HCT116 (cell line): ENCODE data around the gene ZBBX. TPM values are rescaled to one million over a fixed set of nuclear protein-coding genes. Genes with fewer than 3 reads are reported as not detected.

ENCODE experiments used
- ATAC-seq: fragments of 200-7000 bp; cut with Tn5 transposase; 2 replicates; pipeline ENCODE4 v1.9.1; 2020; ENCODE audit warnings: mild to moderate bottlenecking, moderate library complexity
- BruUV-seq: library from RNA; stranded (reverse); fragments of 400-500 nt; replicated peaks from 2 replicates; lab custom pipeline; 2021; lab: Mats Ljungman, UMichigan
- CTCF ChIA-PET: fragments of 300-600 bp; sonication (Branson Sonifier 250); formaldehyde crosslinking; loops from one replicate; lab custom pipeline; 2021; ENCODE audit warnings: antibody characterized with exemption; lab: Charles Lee
- POLR2A ChIA-PET: fragments of 300-600, 350-600 bp; sonication (Branson Sonifier 250); formaldehyde crosslinking; loops from one replicate; lab custom pipeline; 2021; ENCODE audit warnings: antibody characterized with exemption; lab: Charles Lee
- RAD21 ChIA-PET, 2 experiments: fragments of 300-600 bp; sonication (Branson Sonifier 250); formaldehyde crosslinking; loops; one replicate each; lab custom pipeline; 2023; ENCODE audit warnings: low total read pairs in 2 of 2; ENCODE audit not compliant: uncharacterized antibody in 2 of 2, unreplicated experiment in 2 of 2, low non-redundant PET in 1 of 2; lab: Charles Lee
- DNase-seq: peaks from one replicate; pipeline ENCODE4 v3.0.0-alpha.2; 2010; ENCODE audit warnings: low read depth, low spot score
- H2AFZ ChIP-seq: fragments of 200-600 bp; shearing (Covaris generic), sonication (generic); 2 replicates; pipeline ENCODE4 v1.6.1; 2017; ENCODE audit warnings: low read depth, mixed run types, mixed read lengths, antibody characterized with exemption, low read length; ENCODE audit not compliant: poor library complexity, severe bottlenecking
- H3K27ac ChIP-seq: 2 replicates; pipeline ENCODE4 v1.5.1; 2012; ENCODE audit warnings: low read depth, low read length
- H3K27me3 ChIP-seq: fragments of 200-600 bp; sonication (generic); 2 replicates; pipeline ENCODE4 v1.6.1; 2016; ENCODE audit warnings: mixed run types, low read length, mixed read lengths; ENCODE audit not compliant: insufficient read depth
- H3K36me3 ChIP-seq, 2 experiments: fragments of 200-500 bp in 1 of 2; fragments of 200-600 bp in 1 of 2; sonication (Bioruptor generic) in 1 of 2; sonication (generic) in 1 of 2; 2 replicates each; pipeline versions ENCODE4 v1.5.1 to v1.6.1; 2014 to 2016; ENCODE audit warnings: low read length in 2 of 2, inconsistent platforms in 1 of 2, mixed read lengths in 1 of 2, mixed run types in 1 of 2; ENCODE audit not compliant: insufficient read depth in 2 of 2, control insufficient read depth in 1 of 2
- H3K4me1 ChIP-seq, 2 experiments: fragments of 200-600 bp in 1 of 2; sonication (generic) in 1 of 2; 2 replicates each; pipeline versions ENCODE4 v1.5.1 to v1.6.1; 2012 to 2017; ENCODE audit warnings: low read length in 2 of 2, inconsistent platforms in 1 of 2, mild to moderate bottlenecking in 1 of 2, mixed read lengths in 1 of 2, mixed run types in 1 of 2, moderate library complexity in 1 of 2; ENCODE audit not compliant: insufficient read depth in 2 of 2, control insufficient read depth in 1 of 2
- H3K4me2 ChIP-seq: fragments of 200-600 bp; sonication (generic); 2 replicates; pipeline ENCODE4 v1.6.1; 2017; ENCODE audit warnings: mixed run types, low read length, mixed read lengths
- H3K4me3 ChIP-seq, 2 experiments: fragments of 200-600 bp in 1 of 2; sonication (generic) in 1 of 2; replicated peaks in 1 of 2; 2 replicates each; pipeline ENCODE4 v1.5.1; 2011 to 2016; ENCODE audit warnings: low read length in 2 of 2, control low read depth in 1 of 2, low read depth in 1 of 2, mild to moderate bottlenecking in 1 of 2, mixed read lengths in 1 of 2, mixed run types in 1 of 2
- H3K79me2 ChIP-seq: fragments of 200-600 bp; sonication (generic); 2 replicates; pipeline ENCODE4 v1.6.1; 2017; ENCODE audit warnings: mild to moderate bottlenecking, mixed run types, low read length, moderate library complexity, mixed read lengths; ENCODE audit not compliant: insufficient read depth
- H3K9ac ChIP-seq: fragments of 200-600 bp; sonication (generic); 2 replicates; pipeline ENCODE4 v1.6.1; 2016; ENCODE audit warnings: low read length, mixed read lengths
- H3K9me2 ChIP-seq: fragments of 200-600 bp; sonication (generic), shearing (Covaris generic); 2 replicates; pipeline ENCODE4 v1.6.1; 2017; ENCODE audit warnings: mixed run types, mild to moderate bottlenecking, moderate library complexity; ENCODE audit not compliant: insufficient read depth
- H3K9me3 ChIP-seq, 2 experiments: fragments of 200-500 bp in 1 of 2; fragments of 200-600 bp in 1 of 2; sonication (Bioruptor generic) in 1 of 2; sonication (generic) in 1 of 2; 2 replicates each; pipeline ENCODE4 v1.6.1; 2014 to 2017; ENCODE audit warnings: low read length in 2 of 2, mixed read lengths in 2 of 2, inconsistent platforms in 1 of 2, low read depth in 1 of 2, mild to moderate bottlenecking in 1 of 2, mixed run types in 1 of 2, moderate library complexity in 1 of 2; ENCODE audit not compliant: control insufficient read depth in 1 of 2, insufficient read depth in 1 of 2
- H4K20me1 ChIP-seq: fragments of 200-600 bp; sonication (generic), shearing (Covaris generic); 2 replicates; pipeline ENCODE4 v1.6.1; 2017; ENCODE audit warnings: mixed run types, mild to moderate bottlenecking, moderate library complexity; ENCODE audit not compliant: insufficient read depth
- CBX3 ChIP-seq: IDR thresholded peaks from 2 replicates; pipeline ENCODE4 v1.6.1; 2012; ENCODE audit warnings: low read depth
- CEBPB ChIP-seq: IDR thresholded peaks from 2 replicates; pipeline ENCODE4 v1.6.1; 2012; ENCODE audit warnings: low read depth
- EGR1 ChIP-seq: IDR thresholded peaks from 2 replicates; pipeline ENCODE4 v1.6.1; 2012; ENCODE audit warnings: low read depth
- ELF1 ChIP-seq: IDR thresholded peaks from 2 replicates; pipeline ENCODE4 v1.6.1; 2012; ENCODE audit warnings: low read depth, borderline replicate concordance
- EZH2 ChIP-seq: fragments of 200-600 bp; sonication (generic); IDR thresholded peaks from 2 replicates; pipeline ENCODE4 v1.6.1; 2017; ENCODE audit warnings: antibody characterized with exemption, mixed run types
- EZH2phosphoT487 ChIP-seq: fragments of 200-600 bp; IDR thresholded peaks from 2 replicates; pipeline ENCODE4 v1.6.1; 2018; ENCODE audit warnings: antibody characterized with exemption, borderline replicate concordance
- FOSL1 ChIP-seq: IDR thresholded peaks from 2 replicates; pipeline ENCODE4 v1.6.1; 2012; ENCODE audit warnings: low read depth
- JUND ChIP-seq: IDR thresholded peaks from 2 replicates; pipeline ENCODE4 v1.6.1; 2012
- POLR2A ChIP-seq: IDR thresholded peaks from 2 replicates; pipeline ENCODE4 v1.7.0; 2011; ENCODE audit warnings: borderline replicate concordance; ENCODE audit not compliant: insufficient read depth, insufficient read length; ENCODE audit errors: extremely low read depth
- RAD21 ChIP-seq: IDR thresholded peaks from 2 replicates; pipeline ENCODE4 v1.6.1; 2012; ENCODE audit warnings: low read depth, mild to moderate bottlenecking
- SP1 ChIP-seq: IDR thresholded peaks from 2 replicates; pipeline ENCODE4 v1.6.1; 2012; ENCODE audit warnings: low read depth
- SRF ChIP-seq: IDR thresholded peaks from 2 replicates; pipeline ENCODE4 v1.6.1; 2012; ENCODE audit warnings: low read depth
- TCF7L2 ChIP-seq: IDR thresholded peaks from 2 replicates; pipeline ENCODE4 v1.7.0; 2011; ENCODE audit warnings: borderline replicate concordance, inconsistent platforms; ENCODE audit not compliant: insufficient read depth, insufficient read length; ENCODE audit errors: extremely low read depth
- YY1 ChIP-seq: IDR thresholded peaks from 2 replicates; pipeline ENCODE4 v1.6.1; 2011; ENCODE audit warnings: low read length, low read depth, moderate library complexity, mild to moderate bottlenecking; ENCODE audit not compliant: insufficient replicate concordance; ENCODE audit errors: extremely low read depth
- ZFX ChIP-seq: fragments of 450-650 bp; IDR thresholded peaks from 2 replicates; pipeline ENCODE4 v1.6.1; 2017
- ZNF274 ChIP-seq: fragments of 200-500 bp; sonication (Bioruptor generic); IDR thresholded peaks from 2 replicates; pipeline ENCODE4 v1.6.1; 2014; ENCODE audit warnings: mild to moderate bottlenecking, low read depth, low read length, inconsistent platforms
- intact Hi-C: fragments of 100-400 bp; cut with micrococcal nuclease; formaldehyde crosslinking; loops from 2 replicates; pipeline ENCODE4 v1.10.0; 2022
- total RNA-seq: library from RNA; stranded (reverse); gene quantifications from one replicate; pipeline ENCODE4 v1.2.1, GENCODE V29; 2021; ENCODE audit not compliant: unreplicated experiment
- TF ChIP-seq, protein P1 (sequence below): IDR thresholded peaks from 2 replicates; pipeline ENCODE4 v1.6.1; 2012
- TF ChIP-seq, protein P2 (sequence below), 3 experiments: fragments of 200-600 bp in 1 of 3; sonication (generic) in 1 of 3; IDR thresholded peaks in 2 of 3; conservative IDR thresholded peaks in 1 of 3; 2 replicates each; pipeline ENCODE4 v1.5.1; 2012 to 2017; ENCODE audit warnings: low read depth in 2 of 3, low read length in 2 of 3, antibody characterized with exemption in 1 of 3, borderline replicate concordance in 1 of 3, control low read depth in 1 of 3, mild to moderate bottlenecking in 1 of 3, mixed read lengths in 1 of 3, mixed run types in 1 of 3, moderate library complexity in 1 of 3; ENCODE audit not compliant: insufficient read depth in 1 of 3
- TF ChIP-seq, protein P3 (sequence below): IDR thresholded peaks from 2 replicates; pipeline ENCODE4 v1.6.1; 2012; ENCODE audit warnings: low read depth

Gene ZBBX
- total RNA-seq, 1 experiment from 2014 or later = 0.81 TPM

DNA sequence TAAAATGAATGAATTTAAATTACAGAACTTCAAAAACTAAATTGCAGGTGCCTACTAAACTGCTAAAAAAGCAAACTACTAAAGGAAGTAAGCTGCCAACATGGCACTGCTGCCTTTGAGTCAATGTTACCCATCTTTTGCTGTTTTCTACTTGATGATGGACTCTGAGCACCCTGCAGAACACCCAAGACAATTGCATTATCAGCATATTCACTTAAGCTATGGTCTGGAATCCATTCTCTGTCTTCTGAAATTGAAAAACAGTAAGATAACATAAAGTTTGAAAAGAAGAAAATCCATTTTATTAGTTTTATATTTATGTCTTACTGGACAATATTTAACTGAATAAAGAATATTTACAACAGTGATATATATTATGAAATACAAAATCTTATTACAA lies 91.4 kb downstream of the ZBBX start:
- TF ChIP-seq FOSL1 = no peak
- TF ChIP-seq JUND = no peak
- TF ChIP-seq, protein P1, sequence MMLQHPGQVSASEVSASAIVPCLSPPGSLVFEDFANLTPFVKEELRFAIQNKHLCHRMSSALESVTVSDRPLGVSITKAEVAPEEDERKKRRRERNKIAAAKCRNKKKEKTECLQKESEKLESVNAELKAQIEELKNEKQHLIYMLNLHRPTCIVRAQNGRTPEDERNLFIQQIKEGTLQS = no peak
- TF ChIP-seq RAD21 = no peak
- no peak for TF ChIP-seq YY1
- no peak for TF ChIP-seq SRF
- TF ChIP-seq, protein P2, sequence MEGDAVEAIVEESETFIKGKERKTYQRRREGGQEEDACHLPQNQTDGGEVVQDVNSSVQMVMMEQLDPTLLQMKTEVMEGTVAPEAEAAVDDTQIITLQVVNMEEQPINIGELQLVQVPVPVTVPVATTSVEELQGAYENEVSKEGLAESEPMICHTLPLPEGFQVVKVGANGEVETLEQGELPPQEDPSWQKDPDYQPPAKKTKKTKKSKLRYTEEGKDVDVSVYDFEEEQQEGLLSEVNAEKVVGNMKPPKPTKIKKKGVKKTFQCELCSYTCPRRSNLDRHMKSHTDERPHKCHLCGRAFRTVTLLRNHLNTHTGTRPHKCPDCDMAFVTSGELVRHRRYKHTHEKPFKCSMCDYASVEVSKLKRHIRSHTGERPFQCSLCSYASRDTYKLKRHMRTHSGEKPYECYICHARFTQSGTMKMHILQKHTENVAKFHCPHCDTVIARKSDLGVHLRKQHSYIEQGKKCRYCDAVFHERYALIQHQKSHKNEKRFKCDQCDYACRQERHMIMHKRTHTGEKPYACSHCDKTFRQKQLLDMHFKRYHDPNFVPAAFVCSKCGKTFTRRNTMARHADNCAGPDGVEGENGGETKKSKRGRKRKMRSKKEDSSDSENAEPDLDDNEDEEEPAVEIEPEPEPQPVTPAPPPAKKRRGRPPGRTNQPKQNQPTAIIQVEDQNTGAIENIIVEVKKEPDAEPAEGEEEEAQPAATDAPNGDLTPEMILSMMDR (IDR thresholded peaks at IDR 0.05 in 2 of 3, conservative IDR thresholded peaks at IDR 0.05 in 1 of 3; ENCODE audit: borderline replicate concordance in 1 of 3, insufficient read depth in 1 of 3, low read depth in 2 of 3, low read length in 2 of 3) = no peak
- no peak for TF ChIP-seq TCF7L2
- TF ChIP-seq SP1 = no peak
- no peak for TF ChIP-seq ZFX
- TF ChIP-seq CEBPB = no peak
- no peak for TF ChIP-seq EZH2
- TF ChIP-seq, protein P3, sequence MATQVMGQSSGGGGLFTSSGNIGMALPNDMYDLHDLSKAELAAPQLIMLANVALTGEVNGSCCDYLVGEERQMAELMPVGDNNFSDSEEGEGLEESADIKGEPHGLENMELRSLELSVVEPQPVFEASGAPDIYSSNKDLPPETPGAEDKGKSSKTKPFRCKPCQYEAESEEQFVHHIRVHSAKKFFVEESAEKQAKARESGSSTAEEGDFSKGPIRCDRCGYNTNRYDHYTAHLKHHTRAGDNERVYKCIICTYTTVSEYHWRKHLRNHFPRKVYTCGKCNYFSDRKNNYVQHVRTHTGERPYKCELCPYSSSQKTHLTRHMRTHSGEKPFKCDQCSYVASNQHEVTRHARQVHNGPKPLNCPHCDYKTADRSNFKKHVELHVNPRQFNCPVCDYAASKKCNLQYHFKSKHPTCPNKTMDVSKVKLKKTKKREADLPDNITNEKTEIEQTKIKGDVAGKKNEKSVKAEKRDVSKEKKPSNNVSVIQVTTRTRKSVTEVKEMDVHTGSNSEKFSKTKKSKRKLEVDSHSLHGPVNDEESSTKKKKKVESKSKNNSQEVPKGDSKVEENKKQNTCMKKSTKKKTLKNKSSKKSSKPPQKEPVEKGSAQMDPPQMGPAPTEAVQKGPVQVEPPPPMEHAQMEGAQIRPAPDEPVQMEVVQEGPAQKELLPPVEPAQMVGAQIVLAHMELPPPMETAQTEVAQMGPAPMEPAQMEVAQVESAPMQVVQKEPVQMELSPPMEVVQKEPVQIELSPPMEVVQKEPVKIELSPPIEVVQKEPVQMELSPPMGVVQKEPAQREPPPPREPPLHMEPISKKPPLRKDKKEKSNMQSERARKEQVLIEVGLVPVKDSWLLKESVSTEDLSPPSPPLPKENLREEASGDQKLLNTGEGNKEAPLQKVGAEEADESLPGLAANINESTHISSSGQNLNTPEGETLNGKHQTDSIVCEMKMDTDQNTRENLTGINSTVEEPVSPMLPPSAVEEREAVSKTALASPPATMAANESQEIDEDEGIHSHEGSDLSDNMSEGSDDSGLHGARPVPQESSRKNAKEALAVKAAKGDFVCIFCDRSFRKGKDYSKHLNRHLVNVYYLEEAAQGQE = no peak
- TF ChIP-seq ELF1 = no peak
- TF ChIP-seq EZH2phosphoT487 = no peak
- no peak for TF ChIP-seq CBX3
- TF ChIP-seq ZNF274 = no peak
- no peak for TF ChIP-seq EGR1
- TF ChIP-seq POLR2A = no peak
- CTCF ChIA-PET = interaction anchor here (0.7 kb wide), 1 partner anchor 1272 kb away, joined by 3 read pairs; no protein-coding TSS in a partner anchor
- no peaks in the 10 kb centered on the region for H3K79me2 ChIP-seq
- H3K27ac ChIP-seq = no peak overlapping the region
- POLR2A ChIA-PET = no interaction called here
- H3K4me3 ChIP-seq = no peak overlapping the region
- no peaks in the 10 kb centered on the region for H4K20me1 ChIP-seq
- H2AFZ ChIP-seq = no peak overlapping the region
- intact Hi-C loops = no loop called here
- ATAC-seq (no peak), DNase-seq (no peak)
- H3K36me3 ChIP-seq = no peaks in the 10 kb centered on the region
- no TSS peak for BruUV-seq
- H3K4me2 ChIP-seq = no peak overlapping the region
- H3K9ac ChIP-seq = no peak overlapping the region
- no peaks in the 10 kb centered on the region for H3K9me2 ChIP-seq
- H3K9me3 ChIP-seq = no peaks in the 10 kb centered on the region
- no peaks in the 10 kb centered on the region for H3K27me3 ChIP-seq
- no peaks in the 10 kb centered on the region for H3K4me1 ChIP-seq
- RAD21 ChIA-PET = no interaction called here
